Measurements from ENCODE around the gene NIT1.
A peak's percentile ranks its signal among the peaks of the same experiment; 100 is the strongest.

The NIT1 gene

DNA sequence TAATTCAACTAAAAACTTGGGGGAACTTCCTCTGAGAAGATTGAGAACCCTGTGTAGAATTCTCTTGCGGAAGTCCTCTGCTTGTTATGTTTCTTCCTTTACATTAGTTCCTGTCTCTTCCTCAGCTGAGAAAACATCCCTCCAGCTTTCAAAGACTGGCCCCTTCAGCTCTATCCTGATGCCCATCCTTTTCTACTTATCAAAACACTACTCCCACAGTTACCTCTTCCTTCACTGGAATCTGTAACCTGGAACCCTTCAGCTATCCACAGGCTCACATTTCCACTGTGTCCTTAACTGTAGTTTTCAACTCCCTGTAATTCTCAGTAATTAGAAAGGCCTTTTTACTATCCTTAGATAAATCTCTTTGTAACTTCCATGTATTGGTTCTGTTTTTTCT lies 20.5 kb downstream of the NIT1 start:
- FAIRE-seq (no peak), DNase-seq (ENCODE audit: insufficient read length) (no peak)
- no peak for TF ChIP-seq TAF1 (IDR thresholded peaks at IDR 0.05; ENCODE audit: borderline replicate concordance, low read depth, low read length)
- TF ChIP-seq POLR2AphosphoS5 (IDR thresholded peaks at IDR 0.05; ENCODE audit: low read depth, low read length) = no peak
- TF ChIP-seq POLR2A (IDR thresholded peaks at IDR 0.05; ENCODE audit: low read depth, low read length) = no peak

DNA sequence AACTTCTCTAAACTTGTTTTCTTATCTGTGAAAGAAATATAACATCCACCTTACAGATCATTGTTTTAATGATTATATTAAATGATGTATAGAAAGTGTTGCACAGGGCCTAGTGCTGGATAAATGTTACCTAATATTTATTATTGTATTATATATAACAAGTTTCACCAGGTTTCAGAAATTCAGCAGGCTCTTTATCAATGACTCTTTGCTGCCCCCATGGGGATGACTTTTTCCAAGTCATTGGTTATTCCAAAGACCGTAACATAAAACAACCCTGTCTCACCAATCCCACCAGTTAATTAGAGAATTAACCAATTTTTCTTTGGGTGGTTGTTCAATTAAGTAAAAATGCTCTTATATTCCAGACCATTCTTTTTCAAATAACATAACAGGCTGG lies 21.9 kb downstream of the NIT1 start:
- FAIRE-seq (no peak), DNase-seq (ENCODE audit: insufficient read length) (no peak)
- TF ChIP-seq POLR2AphosphoS5 (IDR thresholded peaks at IDR 0.05; ENCODE audit: low read depth, low read length) = no peak
- TF ChIP-seq POLR2A (IDR thresholded peaks at IDR 0.05; ENCODE audit: low read depth, low read length) = no peak
- no peak for TF ChIP-seq TAF1 (IDR thresholded peaks at IDR 0.05; ENCODE audit: borderline replicate concordance, low read depth, low read length)

GRCh38 chr1:161140755-161141400 lies 23.0 kb downstream of the NIT1 start:
- TF ChIP-seq POLR2A (IDR thresholded peaks at IDR 0.05; ENCODE audit: low read depth, low read length) (no peak), TAF1 (IDR thresholded peaks at IDR 0.05; ENCODE audit: borderline replicate concordance, low read depth, low read length) (no peak), POLR2AphosphoS5 (IDR thresholded peaks at IDR 0.05; ENCODE audit: low read depth, low read length) (no peak)
- FAIRE-seq (no peak), DNase-seq (ENCODE audit: insufficient read length) (no peak)

- FAIRE-seq (no peak), DNase-seq (ENCODE audit: insufficient read length) (no peak)
- TF ChIP-seq POLR2A (IDR thresholded peaks at IDR 0.05; ENCODE audit: low read depth, low read length) = no peak
- TF ChIP-seq TAF1 (IDR thresholded peaks at IDR 0.05; ENCODE audit: borderline replicate concordance, low read depth, low read length) = no peak
- no peak for TF ChIP-seq POLR2AphosphoS5 (IDR thresholded peaks at IDR 0.05; ENCODE audit: low read depth, low read length)
These were observed 27.9 kb downstream of the NIT1 start for GRCh38 chr1:161145832-161146231.

- TF ChIP-seq POLR2AphosphoS5 (IDR thresholded peaks at IDR 0.05; ENCODE audit: low read depth, low read length) = no peak
- DNase-seq (ENCODE audit: insufficient read length) = no peak
- no peak for FAIRE-seq
These were observed 35.3 kb downstream of the NIT1 start for GRCh38 chr1:161153176-161153575.

- TF ChIP-seq POLR2A (IDR thresholded peaks at IDR 0.05; ENCODE audit: low read depth, low read length) = peak; percentile 95
- TF ChIP-seq TAF1 (IDR thresholded peaks at IDR 0.05; ENCODE audit: borderline replicate concordance, low read depth, low read length) = peak; percentile 82
- peak; percentile 91 for TF ChIP-seq POLR2AphosphoS5 (IDR thresholded peaks at IDR 0.05; ENCODE audit: low read depth, low read length)
- DNase-seq (ENCODE audit: insufficient read length) (peak; percentile 84), FAIRE-seq (peak; percentile 93)
These were observed 35.9 kb downstream of the NIT1 start, which contains the start of gene UFC1 for GRCh38 chr1:161153682-161154337. TSS of gene UFC1 (plus strand) at chr1:161153978. CDS start at chr1:161153998, 20 bp downstream.

GRCh38 chr1:161157867-161158266 lies 40.0 kb downstream of the NIT1 start:
- DNase-seq (ENCODE audit: insufficient read length) (no peak), FAIRE-seq (no peak)
- TF ChIP-seq POLR2A (IDR thresholded peaks at IDR 0.05; ENCODE audit: low read depth, low read length) (no peak), TAF1 (IDR thresholded peaks at IDR 0.05; ENCODE audit: borderline replicate concordance, low read depth, low read length) (no peak), POLR2AphosphoS5 (IDR thresholded peaks at IDR 0.05; ENCODE audit: low read depth, low read length) (no peak)

GRCh38 chr1:161158316-161159010 lies 40.6 kb downstream of the NIT1 start:
- FAIRE-seq (no peak), DNase-seq (ENCODE audit: insufficient read length) (no peak)
- TF ChIP-seq POLR2AphosphoS5 (IDR thresholded peaks at IDR 0.05; ENCODE audit: low read depth, low read length) (no peak), POLR2A (IDR thresholded peaks at IDR 0.05; ENCODE audit: low read depth, low read length) (no peak), TAF1 (IDR thresholded peaks at IDR 0.05; ENCODE audit: borderline replicate concordance, low read depth, low read length) (no peak)

- peak; percentile 76; the same call in 1 of the 2 replicates for TF ChIP-seq POLR2A (IDR thresholded peaks at IDR 0.05; ENCODE audit: low read depth, low read length)
- TF ChIP-seq POLR2AphosphoS5 (IDR thresholded peaks at IDR 0.05; ENCODE audit: low read depth, low read length) = peak; percentile 46; the same call in 1 of the 2 replicates
- peak; percentile 95 for TF ChIP-seq TAF1 (IDR thresholded peaks at IDR 0.05; ENCODE audit: borderline replicate concordance, low read depth, low read length)
- peak; percentile 87 for FAIRE-seq
- peak; percentile 98 for DNase-seq (ENCODE audit: insufficient read length)
These were observed 41.4 kb downstream of the NIT1 start, which contains the start of gene USP21 for GRCh38 chr1:161159087-161159912. TSS of gene USP21 (plus strand) at chr1:161159500. CDS start at chr1:161160641, 1,141 bp downstream.

DNA sequence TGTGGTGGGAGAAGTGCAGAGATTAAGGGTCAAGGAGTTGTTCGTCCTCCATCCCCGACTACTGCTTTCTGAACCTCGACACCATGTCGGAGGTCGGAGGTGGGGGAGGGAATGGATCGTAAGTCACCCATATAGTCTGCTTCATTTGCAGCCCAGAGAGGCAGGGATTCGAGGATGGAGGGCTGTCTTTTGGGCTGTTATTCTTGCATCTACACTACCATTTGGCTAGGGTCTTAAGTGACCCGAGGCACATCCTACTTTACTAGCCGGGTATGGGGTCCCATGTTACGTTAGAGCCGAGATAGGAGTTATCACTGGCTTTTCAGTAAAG lies 42.0 kb downstream of the NIT1 start:
- DNase-seq (ENCODE audit: insufficient read length) = no peak
- TF ChIP-seq POLR2A (IDR thresholded peaks at IDR 0.05; ENCODE audit: low read depth, low read length) (no peak), TAF1 (IDR thresholded peaks at IDR 0.05; ENCODE audit: borderline replicate concordance, low read depth, low read length) (no peak), POLR2AphosphoS5 (IDR thresholded peaks at IDR 0.05; ENCODE audit: low read depth, low read length) (no peak)
- FAIRE-seq = peak; percentile 24

GRCh38 chr1:161160671-161161145 lies 42.8 kb downstream of the NIT1 start:
- no peak for FAIRE-seq
- TF ChIP-seq TAF1 (IDR thresholded peaks at IDR 0.05; ENCODE audit: borderline replicate concordance, low read depth, low read length) = no peak
- TF ChIP-seq POLR2AphosphoS5 (IDR thresholded peaks at IDR 0.05; ENCODE audit: low read depth, low read length) = no peak
- no peak for TF ChIP-seq POLR2A (IDR thresholded peaks at IDR 0.05; ENCODE audit: low read depth, low read length)
- DNase-seq (ENCODE audit: insufficient read length) = no peak
